Measurements from ENCODE around the gene DIAPH3.

The DIAPH3 gene

DNA sequence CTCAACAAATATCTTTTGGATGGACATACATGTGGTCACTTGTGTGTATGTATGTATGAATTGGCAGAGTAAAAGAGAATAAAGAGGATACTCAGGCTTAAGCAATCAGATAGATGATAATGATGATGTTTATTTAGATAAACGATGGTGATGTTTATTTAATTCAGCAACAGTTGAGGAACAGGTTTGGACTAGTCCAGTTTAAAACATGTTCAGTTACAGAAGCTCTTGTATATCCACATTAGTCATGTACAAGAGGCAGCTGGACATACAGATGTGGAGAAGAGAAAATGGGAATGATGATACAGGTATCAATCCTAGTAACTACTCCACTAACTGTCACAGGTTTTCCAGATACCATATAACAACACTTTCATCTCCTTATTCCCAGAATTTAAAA lies 232.1 kb downstream of the DIAPH3 start:
- TF ChIP-seq CTCF (IDR thresholded peaks at IDR 0.05; ENCODE audit: low read depth, low read length): no peak

DNA sequence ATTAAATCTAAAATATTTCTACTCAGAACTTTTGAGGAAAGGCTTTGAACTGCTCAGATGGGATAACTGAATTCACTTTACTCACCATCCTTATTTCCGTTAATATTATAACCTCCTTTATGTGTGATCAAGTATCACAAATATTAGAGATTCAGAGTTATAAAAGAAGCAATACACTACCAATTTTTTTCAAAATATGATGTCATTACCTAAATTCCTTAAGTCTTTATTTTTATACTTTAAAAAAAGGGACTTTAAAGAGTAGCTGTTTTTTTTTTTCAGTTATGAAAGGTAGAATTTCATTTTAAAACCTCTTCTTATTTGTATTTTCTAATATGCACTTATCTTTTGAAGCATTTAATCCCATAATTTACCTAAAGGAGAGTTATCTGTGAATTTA lies 239.5 kb downstream of the DIAPH3 start:
- no peak for TF ChIP-seq CTCF (IDR thresholded peaks at IDR 0.05; ENCODE audit: low read depth, low read length)

More for the DNA sequence above, 232.1 kb downstream of the DIAPH3 start:
- no peak for DNase-seq (ENCODE audit: extremely low read depth, low read depth)

GRCh38 chr13:59915252-59915651 lies 248.5 kb downstream of the DIAPH3 start:
- DNase-seq (ENCODE audit: extremely low read depth, low read depth): no peak
- TF ChIP-seq CTCF (IDR thresholded peaks at IDR 0.05; ENCODE audit: low read depth, low read length): no peak

More for the DNA sequence above, 239.5 kb downstream of the DIAPH3 start:
- DNase-seq (ENCODE audit: extremely low read depth, low read depth): no peak

- DNase-seq (ENCODE audit: extremely low read depth, low read depth): no peak
- no peak for TF ChIP-seq CTCF (IDR thresholded peaks at IDR 0.05; ENCODE audit: low read depth, low read length)
Measured at GRCh38 chr13:59914556-59914955, 249.2 kb downstream of the DIAPH3 start.

DNA sequence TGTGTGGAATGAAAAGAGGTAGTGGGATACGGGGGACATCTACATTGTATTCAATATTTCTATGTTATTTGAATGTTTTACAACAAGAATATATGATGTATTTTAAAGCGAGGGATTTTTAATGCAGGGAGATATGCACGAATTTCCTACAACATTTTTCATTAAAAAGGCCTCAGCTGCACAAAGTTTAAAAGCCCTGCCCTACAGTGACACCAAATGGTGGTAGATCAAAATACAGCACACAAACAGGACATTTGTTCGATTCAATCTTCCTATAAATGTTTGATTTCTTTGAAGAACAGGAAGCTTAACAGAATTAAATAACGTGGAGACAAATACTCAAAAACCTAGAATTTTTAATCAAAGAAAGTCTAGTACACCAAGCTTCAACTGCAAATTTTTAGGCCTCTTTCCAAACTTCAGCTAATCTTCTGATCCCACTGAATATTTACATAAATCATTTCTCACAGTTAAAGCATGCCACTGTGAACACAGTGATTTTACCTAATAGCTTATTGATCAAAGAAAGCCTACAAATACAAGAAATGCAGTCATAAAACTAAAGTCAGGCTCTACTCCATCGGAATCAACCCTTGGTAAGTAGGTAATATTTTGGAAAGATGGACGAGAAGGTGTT lies 257.2 kb downstream of the DIAPH3 start:
- peak; percentile 70 for TF ChIP-seq CTCF (IDR thresholded peaks at IDR 0.05; ENCODE audit: low read depth, low read length)
- no peak for DNase-seq (ENCODE audit: extremely low read depth, low read depth)

GRCh38 chr13:59901191-59901590 lies 262.5 kb downstream of the DIAPH3 start:
- no peak for TF ChIP-seq CTCF (IDR thresholded peaks at IDR 0.05; ENCODE audit: low read depth, low read length)
- no peak for DNase-seq (ENCODE audit: extremely low read depth, low read depth)

DNA sequence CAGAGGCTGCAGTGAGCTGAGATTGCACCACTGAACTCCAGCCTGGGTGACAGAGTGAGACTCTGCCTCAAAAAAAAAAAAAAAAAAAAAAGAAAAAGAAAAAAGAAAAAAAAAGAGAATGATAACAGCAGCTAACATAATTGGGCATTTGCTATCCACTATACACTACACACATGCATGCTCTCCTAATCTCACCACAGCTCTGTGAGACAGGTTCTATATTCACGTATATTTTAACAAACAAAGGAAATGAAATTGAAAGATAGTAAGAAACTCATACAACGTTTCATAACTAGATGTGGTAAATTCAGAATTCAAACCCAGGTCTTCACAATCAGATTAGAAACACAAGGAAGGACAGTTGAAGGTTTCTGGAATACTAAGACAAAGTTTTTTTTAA lies 265.7 kb downstream of the DIAPH3 start:
- no peak for TF ChIP-seq CTCF (IDR thresholded peaks at IDR 0.05; ENCODE audit: low read depth, low read length)
- DNase-seq (ENCODE audit: extremely low read depth, low read depth): no peak

Measured in AG09319 (cell line).